SW480 (cell line): ENCODE results near the gene IL32.

Experiments
- DNase-seq: peaks from one replicate; pipeline ENCODE4 v3.0.0-alpha.2; 2016; ENCODE audit warnings: low spot score

IL32 gene

DNA sequence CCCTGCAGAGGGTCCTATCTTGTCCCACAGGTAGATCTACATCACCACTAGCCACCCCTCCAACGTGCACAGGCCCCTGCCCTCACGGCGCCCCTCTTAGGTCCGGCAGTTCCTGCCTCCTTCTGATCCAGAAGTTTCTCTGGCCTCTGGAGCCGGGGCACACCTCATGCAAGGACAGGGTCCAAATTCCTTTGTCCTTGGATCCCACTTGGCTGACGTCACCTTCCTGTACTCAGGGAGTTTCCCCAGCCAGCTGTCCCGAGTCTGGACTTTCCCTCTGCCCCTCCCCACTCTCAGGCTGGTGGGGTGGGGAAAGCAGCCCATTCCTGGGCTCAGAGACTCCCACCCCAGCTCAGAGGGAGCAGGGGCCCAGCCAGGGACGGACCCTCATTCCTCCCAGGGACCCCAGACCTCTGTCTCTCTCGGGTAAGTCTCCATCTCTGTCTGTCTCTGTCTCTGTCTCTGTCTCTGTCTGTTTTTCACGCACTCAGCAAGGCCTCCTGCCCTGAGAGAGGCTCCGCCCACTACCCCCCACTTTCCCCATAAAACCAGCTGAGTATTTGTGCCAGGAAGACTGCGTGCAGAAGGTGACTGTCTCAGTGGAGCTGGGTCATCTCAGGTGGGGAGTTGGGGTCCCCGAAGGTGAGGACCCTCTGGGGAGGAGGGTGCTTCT, at the start of gene IL32:
Gene IL32 (plus strand): TSS at position 572 of the 673 bp plus-strand sequence. CDS start 172 bp downstream, outside the sequence.
- DNase-seq, result peak; percentile 58

DNA sequence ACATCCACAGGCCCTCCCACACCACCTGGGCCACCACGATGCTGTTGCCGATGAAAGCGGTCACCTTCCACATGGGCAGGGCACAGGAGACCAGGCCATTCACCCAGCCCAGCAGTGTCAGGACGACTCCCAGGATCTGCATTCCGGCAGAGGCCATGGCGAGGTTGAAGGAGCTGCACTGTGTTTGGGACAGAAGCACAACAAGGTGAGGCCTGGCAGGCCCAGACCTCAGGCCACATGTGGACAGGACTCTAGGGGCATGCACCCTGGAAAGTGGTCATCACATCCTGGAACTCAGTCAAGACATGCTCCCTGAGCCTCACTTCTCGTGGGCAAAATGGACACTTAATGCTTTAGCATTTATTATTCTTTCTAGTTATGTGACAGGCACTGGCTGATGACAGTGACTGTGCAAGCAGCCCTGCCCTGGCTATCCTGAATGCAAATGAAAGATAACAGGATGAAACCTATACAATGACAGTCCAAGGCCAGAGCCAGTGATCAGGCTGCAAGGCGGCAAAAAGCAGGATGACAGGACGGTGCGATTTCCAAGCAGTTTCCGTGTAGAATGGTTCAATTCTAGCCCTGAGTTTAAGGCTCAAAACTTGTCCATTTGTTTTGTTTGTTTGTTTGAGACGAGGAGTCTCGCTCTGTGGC, 49.4 kb upstream of the IL32 start:
- no peak for DNase-seq

- DNase-seq, result no peak
These were observed 48.1 kb upstream of the IL32 start for GRCh38 chr16:3017344-3017743.

GRCh38 chr16:3017794-3018506, 47.5 kb upstream of the IL32 start, which contains the start of gene CLDN6:
TSS of gene CLDN6 (minus strand) at chr16:3018183. CDS start at chr16:3016021, 2,162 bp downstream.
- no peak for DNase-seq

GRCh38 chr16:3019594-3020246, 45.7 kb upstream of the IL32 start:
- no peak for DNase-seq

GRCh38 chr16:3020247-3020603, 45.2 kb upstream of the IL32 start, which contains the start of gene TNFRSF12A:
TSS of gene TNFRSF12A (plus strand) at chr16:3020368. CDS start at chr16:3020398, 30 bp downstream.
- peak; percentile 71 for DNase-seq

DNA sequence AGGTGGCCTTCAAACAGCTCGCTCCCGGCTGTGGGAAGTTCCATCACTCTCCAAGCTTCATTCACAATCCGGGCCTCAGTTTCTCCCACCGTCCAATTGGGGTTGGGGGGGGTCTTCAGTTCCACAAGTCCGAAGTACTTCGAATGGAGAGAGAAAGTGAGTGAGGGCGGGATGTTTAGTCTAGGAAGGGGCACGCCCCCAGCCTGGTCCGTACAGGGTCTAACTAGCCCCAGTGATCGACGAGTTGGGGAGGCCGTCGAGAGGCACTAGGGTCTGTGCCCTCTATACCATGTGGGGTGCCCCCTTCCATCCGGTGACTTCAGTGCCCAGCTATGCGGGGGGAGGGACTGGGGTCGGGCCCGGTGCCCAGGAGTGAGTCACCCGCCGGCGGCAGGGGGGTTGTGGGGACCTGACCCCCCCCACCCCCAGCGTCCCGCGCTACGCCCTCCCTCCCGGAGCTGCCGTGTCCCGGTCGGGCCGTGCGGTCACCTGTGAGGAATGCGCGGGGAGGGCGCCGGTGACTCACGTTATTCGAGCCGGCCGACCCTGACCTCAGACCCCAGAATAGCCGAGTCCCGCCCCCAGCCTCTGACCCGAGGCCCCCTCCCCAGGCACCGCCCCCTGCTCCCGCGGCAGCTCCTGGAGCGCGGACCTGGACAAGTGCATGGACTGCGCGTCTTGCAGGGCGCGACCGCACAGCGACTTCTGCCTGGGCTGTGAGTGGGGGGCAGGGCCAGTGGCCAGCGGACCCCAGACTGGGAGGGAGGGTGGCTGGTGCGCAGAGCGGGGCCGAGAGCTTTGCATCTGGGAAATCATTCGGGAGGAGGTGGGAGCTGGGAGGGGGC, 44.6 kb upstream of the IL32 start:
- peak; percentile 93 for DNase-seq

DNA sequence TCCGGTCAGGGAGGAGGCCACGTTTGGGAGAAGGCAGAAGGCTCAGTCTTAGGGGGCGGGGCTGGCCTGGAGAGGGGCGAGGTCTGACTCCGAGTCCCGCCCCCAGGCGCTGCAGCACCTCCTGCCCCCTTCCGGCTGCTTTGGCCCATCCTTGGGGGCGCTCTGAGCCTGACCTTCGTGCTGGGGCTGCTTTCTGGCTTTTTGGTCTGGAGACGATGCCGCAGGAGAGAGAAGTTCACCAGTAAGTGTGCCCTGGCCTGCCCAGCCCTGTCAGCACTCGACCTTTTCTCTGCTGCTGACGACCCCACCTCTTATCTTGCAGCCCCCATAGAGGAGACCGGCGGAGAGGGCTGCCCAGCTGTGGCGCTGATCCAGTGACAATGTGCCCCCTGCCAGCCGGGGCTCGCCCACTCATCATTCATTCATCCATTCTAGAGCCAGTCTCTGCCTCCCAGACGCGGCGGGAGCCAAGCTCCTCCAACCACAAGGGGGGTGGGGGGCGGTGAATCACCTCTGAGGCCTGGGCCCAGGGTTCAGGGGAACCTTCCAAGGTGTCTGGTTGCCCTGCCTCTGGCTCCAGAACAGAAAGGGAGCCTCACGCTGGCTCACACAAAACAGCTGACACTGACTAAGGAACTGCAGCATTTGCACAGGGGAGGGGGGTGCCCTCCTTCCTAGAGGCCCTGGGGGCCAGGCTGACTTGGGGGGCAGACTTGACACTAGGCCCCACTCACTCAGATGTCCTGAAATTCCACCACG, 43.8 kb upstream of the IL32 start:
- peak; percentile 87 for DNase-seq

DNA sequence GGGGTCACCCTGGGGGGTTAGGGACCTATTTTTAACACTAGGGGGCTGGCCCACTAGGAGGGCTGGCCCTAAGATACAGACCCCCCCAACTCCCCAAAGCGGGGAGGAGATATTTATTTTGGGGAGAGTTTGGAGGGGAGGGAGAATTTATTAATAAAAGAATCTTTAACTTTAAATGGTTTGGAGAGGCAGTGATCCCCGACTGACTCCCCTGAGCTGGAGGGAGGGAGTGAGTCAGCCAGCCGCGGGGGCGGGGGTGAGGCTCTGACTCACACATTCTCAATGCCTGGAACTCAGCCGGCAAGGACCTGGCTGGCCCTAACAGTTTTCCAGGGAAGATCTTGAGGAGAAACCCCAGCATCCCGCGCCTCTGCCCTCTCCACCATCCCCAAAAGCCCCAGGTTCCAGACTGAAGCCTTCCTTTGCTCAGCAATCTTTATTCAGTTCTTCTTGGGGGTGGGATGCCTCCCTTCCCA, 43.2 kb upstream of the IL32 start:
- DNase-seq, result peak; percentile 90

- DNase-seq, result no peak
These were observed 42.6 kb upstream of the IL32 start for GRCh38 chr16:3022684-3023414.

DNA sequence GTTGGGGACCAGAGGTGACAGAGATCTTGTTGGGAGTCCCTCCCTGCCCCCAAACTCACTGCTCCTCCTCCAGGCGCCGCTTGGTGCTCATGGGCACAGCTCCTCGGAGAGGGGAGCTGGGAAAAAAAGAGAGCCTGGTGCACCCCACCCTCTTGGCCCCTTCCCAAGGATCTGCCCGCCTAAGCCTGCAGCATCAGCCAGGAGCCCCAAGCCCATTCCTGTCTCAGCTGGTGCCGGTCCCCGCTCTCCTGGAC, 42.1 kb upstream of the IL32 start:
- DNase-seq, result peak; percentile 88

DNA sequence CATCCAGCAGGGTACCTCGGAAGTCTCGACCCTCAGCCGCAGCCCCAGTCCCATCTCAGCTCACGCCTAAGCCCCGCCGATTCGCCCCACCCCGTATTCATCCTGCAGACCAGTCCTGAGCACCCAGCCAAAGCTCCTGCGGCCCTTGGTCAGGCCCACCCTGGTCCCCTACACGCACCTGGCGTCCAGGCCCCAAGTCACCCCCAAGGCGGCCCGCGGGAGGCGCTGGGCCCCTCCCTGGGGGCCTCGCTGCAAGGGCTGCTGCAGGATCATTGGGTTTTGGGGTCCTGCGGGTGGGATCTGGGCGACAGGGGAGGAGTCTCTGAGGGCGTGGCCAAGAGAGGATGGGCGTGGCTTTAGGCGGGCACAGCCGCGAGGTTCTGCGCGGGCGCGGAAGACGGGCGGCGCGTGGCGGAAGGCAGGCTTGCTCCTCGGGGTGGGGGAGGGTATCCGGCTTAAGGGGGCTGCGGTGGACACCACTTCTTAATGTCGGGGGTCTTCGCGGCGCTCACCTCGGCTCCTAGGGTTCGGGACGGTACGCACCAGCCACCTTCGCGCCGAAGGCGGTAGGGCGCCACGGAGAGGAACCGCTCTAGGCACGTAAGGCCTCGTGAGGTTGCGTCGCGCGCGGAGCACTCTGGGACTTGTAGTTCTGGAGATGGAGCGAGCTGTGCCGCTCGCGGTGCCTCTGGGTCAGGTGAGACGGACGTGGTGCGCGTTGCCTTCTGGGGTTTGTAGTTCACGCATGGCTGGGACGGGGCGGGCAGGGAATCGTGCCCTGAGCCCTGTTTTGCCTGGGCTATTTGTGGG, 41.6 kb upstream of the IL32 start, which contains the start of the genes HCFC1R1 and THOC6:
Gene HCFC1R1 (minus strand): TSS at position 274 of the 810 bp plus-strand sequence. CDS start 1 bp downstream, at position 273.
Gene THOC6 (plus strand): TSS at position 367 of the 810 bp plus-strand sequence. CDS start 292 bp downstream, at position 659.
- peak; percentile 96 for DNase-seq

GRCh38 chr16:3025032-3026002, 40.1 kb upstream of the IL32 start:
- no peak for DNase-seq

GRCh38 chr16:3026003-3026378, 39.4 kb upstream of the IL32 start:
- no peak for DNase-seq

DNA sequence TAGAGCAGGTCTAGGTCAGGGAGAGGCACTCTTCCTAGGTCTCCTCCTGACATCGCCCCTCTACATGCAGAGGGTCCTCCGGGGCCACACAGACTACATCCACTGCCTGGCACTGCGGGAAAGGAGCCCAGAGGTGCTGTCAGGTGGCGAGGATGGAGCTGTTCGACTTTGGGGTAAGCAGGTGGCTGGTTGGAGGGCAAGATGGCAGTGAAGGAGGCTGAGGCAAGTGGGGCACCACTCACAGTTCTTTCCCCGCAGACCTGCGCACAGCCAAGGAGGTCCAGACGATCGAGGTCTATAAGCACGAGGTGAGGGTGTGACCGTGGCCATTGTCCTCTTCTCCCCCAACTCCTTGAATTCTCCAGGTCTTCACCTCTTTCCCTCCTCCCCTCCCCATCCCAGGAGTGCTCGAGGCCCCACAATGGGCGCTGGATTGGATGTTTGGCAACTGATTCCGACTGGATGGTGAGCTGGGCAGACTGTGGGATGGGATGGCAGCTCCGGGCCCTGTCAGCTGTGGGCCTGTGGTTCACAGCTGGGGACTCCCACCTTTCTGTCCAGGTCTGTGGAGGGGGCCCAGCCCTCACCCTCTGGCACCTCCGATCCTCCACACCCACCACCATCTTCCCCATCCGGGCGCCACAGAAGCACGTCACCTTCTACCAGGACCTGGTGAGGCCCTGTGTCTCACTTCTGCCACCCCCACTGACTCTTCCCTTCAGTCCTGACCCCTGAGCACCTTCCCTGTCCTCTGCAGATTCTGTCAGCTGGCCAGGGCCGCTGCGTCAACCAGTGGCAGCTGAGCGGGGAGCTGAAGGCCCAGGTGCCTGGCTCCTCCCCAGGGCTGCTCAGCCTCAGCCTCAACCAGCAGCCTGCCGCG, 38.6 kb upstream of the IL32 start:
- DNase-seq, result no peak

DNA sequence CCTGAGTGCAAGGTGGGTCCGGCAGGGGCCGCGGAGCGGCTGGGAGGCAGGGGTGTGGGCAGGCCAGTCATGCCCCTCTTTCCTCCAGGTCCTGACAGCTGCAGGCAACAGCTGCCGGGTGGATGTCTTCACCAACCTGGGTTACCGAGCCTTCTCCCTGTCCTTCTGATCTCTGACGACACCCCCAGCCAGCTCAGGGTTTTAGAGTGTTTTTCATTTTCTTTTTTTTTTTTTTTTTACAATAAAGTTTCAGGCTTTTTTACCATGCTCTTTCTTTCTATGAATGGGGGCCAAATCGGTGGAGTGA, 38.0 kb upstream of the IL32 start:
- DNase-seq, result no peak
